K562 (cell line): ENCODE data around the gene TTC21A. TPM values are rescaled to one million over a fixed set of nuclear protein-coding genes. Genes with fewer than 3 reads are reported as not detected.
A peak's percentile ranks its signal among the peaks of the same experiment; 100 is the strongest.

Experiments used
- ATAC-seq: fragments of 200-7000 bp; cut with Tn5 transposase; 3 replicates; pipeline ENCODE4 v1.9.1; 2020; ENCODE audit warnings: moderate library complexity
- BruUV-seq: library from RNA; stranded (reverse); fragments of 400-500 nt; replicated peaks from 2 replicates; lab custom pipeline; 2021; lab: Mats Ljungman, UMichigan
- CTCF ChIA-PET: fragments of 300-600 bp; formaldehyde crosslinking; extraction: SDS; loops from one replicate; lab custom pipeline; 2021; ENCODE audit warnings: low intra/inter-chr PET ratio; lab: Yijun Ruan, JAX
- POLR2A ChIA-PET: fragments of 300-600, 350-650 bp; sonication (Branson Sonifier 250); formaldehyde crosslinking; extraction: SDS; loops from one replicate; lab custom pipeline; 2021; ENCODE audit warnings: antibody characterized with exemption, inconsistent platforms; lab: Yijun Ruan, JAX
- DNase-seq, 4 experiments: peaks; one replicate each; pipeline versions ENCODE4 v3.0.0 to v3.0.0-alpha.2; 2011 to 2018; ENCODE audit warnings: low spot score in 3 of 4, mixed read lengths in 3 of 4; ENCODE audit errors: extremely low read depth in 1 of 4
- FAIRE-seq: peaks from 2 replicates; lab custom pipeline; 2011; peaks lifted over from hg19 to GRCh38; lab: Jason Lieb, UNC
- H2AFZ ChIP-seq: 2 replicates; pipeline ENCODE4 v1.6.0; 2011; ENCODE audit warnings: low read depth, low read length, control low read depth, inconsistent platforms
- H3K27ac ChIP-seq: fragments of 200-600 bp; 3 replicates; pipeline ENCODE4 v1.8.0; 2011; ENCODE audit warnings: low read depth, mild to moderate bottlenecking, control low read depth, inconsistent platforms, low read length, moderate library complexity, mixed read lengths; ENCODE audit errors: extremely low read depth
- H3K27me3 ChIP-seq, 2 experiments: fragments of 300-600 bp in 1 of 2; 2 replicates in 1 of 2; 3 replicates in 1 of 2; pipeline versions ENCODE4 v1.6.0 to v1.8.0; 2011; ENCODE audit warnings: inconsistent platforms in 2 of 2, low read length in 2 of 2, mild to moderate bottlenecking in 1 of 2, mixed read lengths in 1 of 2, moderate library complexity in 1 of 2; ENCODE audit not compliant: control insufficient read depth in 2 of 2, insufficient read depth in 2 of 2
- H3K36me3 ChIP-seq: fragments of 300-600 bp; 3 replicates; pipeline ENCODE4 v1.8.0; 2011; ENCODE audit warnings: mild to moderate bottlenecking, low read length, inconsistent platforms; ENCODE audit not compliant: control insufficient read depth, insufficient read depth
- H3K4me1 ChIP-seq, 2 experiments: fragments of 200-600 bp in 1 of 2; replicated peaks in 1 of 2; 2 replicates in 1 of 2; 3 replicates in 1 of 2; pipeline versions ENCODE4 v1.5.1 to v1.8.0; 2011; ENCODE audit warnings: inconsistent platforms in 2 of 2, low read length in 2 of 2, mild to moderate bottlenecking in 1 of 2, mixed read lengths in 1 of 2, moderate library complexity in 1 of 2; ENCODE audit not compliant: control insufficient read depth in 2 of 2, insufficient read depth in 2 of 2
- H3K4me2 ChIP-seq: 2 replicates; pipeline ENCODE4 v1.6.1; 2011; ENCODE audit warnings: low read length, control low read depth, inconsistent platforms, mixed read lengths; ENCODE audit not compliant: insufficient read depth
- H3K4me3 ChIP-seq: fragments of 200-600 bp; sonication (generic), shearing (Covaris generic); 2 replicates; pipeline ENCODE4 v1.5.1; 2016; ENCODE audit warnings: control low read depth, inconsistent platforms
- H3K79me2 ChIP-seq: fragments of 200-600 bp; 3 replicates; pipeline ENCODE4 v1.8.0; 2011; ENCODE audit warnings: low read length, inconsistent platforms; ENCODE audit not compliant: control insufficient read depth, insufficient read depth
- H3K9ac ChIP-seq, 2 experiments: 2 replicates each; pipeline versions ENCODE4 v1.6.0 to v1.6.1; 2011; ENCODE audit warnings: low read depth in 2 of 2, low read length in 2 of 2, control low read depth in 1 of 2, inconsistent platforms in 1 of 2, mild to moderate bottlenecking in 1 of 2, mixed read lengths in 1 of 2; ENCODE audit not compliant: insufficient read depth in 1 of 2
- H3K9me1 ChIP-seq: one replicate; pipeline ENCODE4 v1.6.0; 2011; ENCODE audit warnings: inconsistent platforms, mild to moderate bottlenecking, low read length, moderate library complexity; ENCODE audit not compliant: control insufficient read depth, insufficient read depth
- H3K9me3 ChIP-seq: replicated peaks from 2 replicates; pipeline ENCODE4 v1.5.1; 2011; ENCODE audit warnings: low read depth, low read length, inconsistent platforms; ENCODE audit not compliant: control insufficient read depth, insufficient read depth
- H4K20me1 ChIP-seq: replicated peaks from 2 replicates; pipeline ENCODE4 v1.6.1; 2011; ENCODE audit warnings: low read length, inconsistent platforms, mixed read lengths; ENCODE audit not compliant: control insufficient read depth, insufficient read depth
- BRD4 ChIP-seq: fragments of 200-600 bp; sonication (generic); IDR thresholded peaks from 2 replicates; pipeline ENCODE4 v1.6.1; 2017; ENCODE audit warnings: inconsistent platforms
- POLR2G ChIP-seq: fragments of 200-400 bp; formaldehyde crosslinking; IDR thresholded peaks from 2 replicates; pipeline ENCODE4 v1.6.1; 2017; ENCODE audit warnings: low read depth, mild to moderate bottlenecking, antibody characterized with exemption, low read length, moderate library complexity
- RBFOX2 ChIP-seq: fragments of 200-400 bp; formaldehyde crosslinking; IDR thresholded peaks from 2 replicates; pipeline ENCODE4 v1.6.1; 2017; ENCODE audit warnings: low read depth, mild to moderate bottlenecking, low read length, moderate library complexity
- RUNX1 ChIP-seq: sonication (generic); IDR thresholded peaks from 2 replicates; pipeline ENCODE4 v1.6.1; 2016; ENCODE audit warnings: antibody characterized with exemption, low read depth
- ZNF212 ChIP-seq: fragments of 450-650 bp; formaldehyde crosslinking; IDR thresholded peaks from 2 replicates; pipeline ENCODE4 v1.4.0; 2020; ENCODE audit warnings: mild to moderate bottlenecking
- ZNF668 ChIP-seq: fragments of 250-450 bp; sonication (Bioruptor Pico); IDR thresholded peaks from 2 replicates; pipeline ENCODE4 v1.8.0; 2022; ENCODE audit warnings: mild to moderate bottlenecking, inconsistent platforms
- WGBS: fragments of 100-300 bp; shearing (Covaris generic); methylation state at CpG from one replicate; pipeline ENCODE4 v1.1.6; 2016; ENCODE audit warnings: low coverage, mixed read lengths; ENCODE audit not compliant: insufficient coverage; ENCODE audit errors: missing lambda C conversion rate; 5-methylcytosine and 5-hydroxymethylcytosine counted together
- in situ Hi-C: fragments of 300-500 bp; cut with MboI; formaldehyde crosslinking; loops from 4 replicates; pipeline ENCODE4 v1.15.0; 2018; ENCODE audit warnings: inconsistent platforms, mixed read lengths
- intact Hi-C: fragments of 100-400 bp; cut with micrococcal nuclease; formaldehyde crosslinking; loops from 2 replicates; pipeline ENCODE4 v1.14.2; 2022
- polyA plus RNA-seq, 8 experiments: library from polyadenylated mRNA; depleted of rRNA in 4 of 8; stranded (reverse) in 5 of 8; unstranded in 3 of 8; fragments of >200 nt; fragmentation: Nextera tagmentation in 2 of 8; fragmentation: Illumina TruSeq in 1 of 8; extraction: Ambion mirVana in 2 of 8; extraction: Trizol in 1 of 8; gene quantifications; 2 replicates each; pipeline versions ENCODE4 v1.2.1 to v1.2.3, GENCODE V29; 2011 to 2014; ENCODE audit warnings: inconsistent platforms in 1 of 8, missing spikeins in 1 of 8
- total RNA-seq, 7 experiments: library from RNA; depleted of rRNA in 6 of 7; stranded (reverse); fragments of >200 nt in 6 of 7; fragmentation: Illumina TruSeq in 2 of 7; extraction: Trizol in 2 of 7; gene quantifications; 2 replicates each; pipeline versions ENCODE4 v1.2.1 to v1.2.3, GENCODE V29; 2011 to 2021; ENCODE audit warnings: low replicate concordance in 1 of 7
- TF ChIP-seq, protein P1 (sequence below): fragments of 250-450 bp; sonication (Bioruptor Pico); IDR thresholded peaks from 2 replicates; pipeline ENCODE4 v1.5.0; 2021
- TF ChIP-seq, protein P2 (sequence below): fragments of 200-800 bp; sonication (Bioruptor generic); IDR thresholded peaks from 2 replicates; pipeline ENCODE4 v1.6.1; 2017; ENCODE audit warnings: missing genetic modification characterization, missing compliant biosample characterization

Gene TTC21A
- total and polyA plus RNA-seq, 9 of the 15 experiments (the other 6 are each of a cell fraction or from before 2014, with no cell fraction given): 0.22 to 1.4 (median 0.70) TPM

DNA sequence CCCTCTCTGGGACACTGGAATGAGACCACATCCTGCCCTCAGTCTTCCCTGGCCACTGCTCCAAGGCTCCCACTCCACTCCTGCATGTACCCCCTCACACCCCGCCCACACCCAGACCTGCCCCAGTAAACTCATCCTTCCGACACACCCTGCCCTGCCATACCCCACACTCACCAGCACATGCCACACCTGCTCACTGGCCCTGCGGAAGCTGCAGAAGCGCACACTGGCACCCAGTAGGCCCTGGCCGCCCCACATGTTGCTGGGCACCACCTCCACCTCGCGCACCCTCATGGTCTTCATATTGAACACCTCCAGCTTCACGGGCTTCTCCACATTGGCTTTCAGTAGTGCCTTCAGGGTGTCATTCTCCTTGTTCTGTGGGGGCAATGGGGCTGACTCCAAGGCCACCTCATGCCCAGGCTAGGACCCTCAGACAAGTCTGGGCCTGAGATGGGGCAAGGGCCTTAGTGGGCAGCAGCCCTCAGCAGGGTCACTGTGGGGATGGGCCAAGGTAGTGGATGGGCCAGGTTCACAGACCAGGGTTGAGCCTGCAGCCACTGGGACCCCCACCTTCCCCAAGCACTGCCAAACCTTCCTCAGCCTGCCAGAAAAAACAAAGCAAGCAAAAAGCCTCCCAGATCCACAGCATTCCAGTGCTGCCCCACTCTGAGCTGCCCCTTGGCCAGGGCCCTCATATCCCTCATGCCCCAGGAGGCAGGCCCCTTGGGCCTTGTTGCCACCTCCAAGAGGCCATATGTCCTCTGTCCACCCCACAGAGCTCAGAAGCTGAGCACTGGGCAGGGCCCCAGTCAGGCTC, 4.8 kb upstream of the TTC21A start:
- peak overlapping the region in 1 of 2 experiments; percentile 77; a peak in 2 of 4 replicates for H3K9ac ChIP-seq
- in situ Hi-C loops: no loop called here

More for the DNA sequence above, 4.8 kb upstream of the TTC21A start:
- H3K9me1 ChIP-seq: peaks cover 4% of the 10 kb centered on the region
- ATAC-seq (no peak), DNase-seq (no peak), FAIRE-seq (no peak)
- TF ChIP-seq, protein P1, sequence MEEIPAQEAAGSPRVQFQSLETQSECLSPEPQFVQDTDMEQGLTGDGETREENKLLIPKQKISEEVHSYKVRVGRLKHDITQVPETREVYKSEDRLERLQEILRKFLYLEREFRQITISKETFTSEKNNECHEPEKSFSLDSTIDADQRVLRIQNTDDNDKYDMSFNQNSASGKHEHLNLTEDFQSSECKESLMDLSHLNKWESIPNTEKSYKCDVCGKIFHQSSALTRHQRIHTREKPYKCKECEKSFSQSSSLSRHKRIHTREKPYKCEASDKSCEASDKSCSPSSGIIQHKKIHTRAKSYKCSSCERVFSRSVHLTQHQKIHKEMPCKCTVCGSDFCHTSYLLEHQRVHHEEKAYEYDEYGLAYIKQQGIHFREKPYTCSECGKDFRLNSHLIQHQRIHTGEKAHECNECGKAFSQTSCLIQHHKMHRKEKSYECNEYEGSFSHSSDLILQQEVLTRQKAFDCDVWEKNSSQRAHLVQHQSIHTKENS: no peak
- TF ChIP-seq POLR2G (0 out of 2 replicates have a peak, but pooled peaks have one; percentile 30), BRD4 (no peak), ZNF668 (CRISPR knock-in tag) (no peak), ZNF212 (CRISPR knock-in tag) (no peak), RBFOX2 (0 out of 2 replicates have a peak, but pooled peaks have one; percentile 33), RUNX1 (no peak)
- TF ChIP-seq, protein P2, sequence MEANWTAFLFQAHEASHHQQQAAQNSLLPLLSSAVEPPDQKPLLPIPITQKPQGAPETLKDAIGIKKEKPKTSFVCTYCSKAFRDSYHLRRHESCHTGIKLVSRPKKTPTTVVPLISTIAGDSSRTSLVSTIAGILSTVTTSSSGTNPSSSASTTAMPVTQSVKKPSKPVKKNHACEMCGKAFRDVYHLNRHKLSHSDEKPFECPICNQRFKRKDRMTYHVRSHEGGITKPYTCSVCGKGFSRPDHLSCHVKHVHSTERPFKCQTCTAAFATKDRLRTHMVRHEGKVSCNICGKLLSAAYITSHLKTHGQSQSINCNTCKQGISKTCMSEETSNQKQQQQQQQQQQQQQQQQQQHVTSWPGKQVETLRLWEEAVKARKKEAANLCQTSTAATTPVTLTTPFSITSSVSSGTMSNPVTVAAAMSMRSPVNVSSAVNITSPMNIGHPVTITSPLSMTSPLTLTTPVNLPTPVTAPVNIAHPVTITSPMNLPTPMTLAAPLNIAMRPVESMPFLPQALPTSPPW (CRISPR knock-in tag): no peak
- no peaks in the 10 kb centered on the region for H3K27me3 ChIP-seq
- no peak overlapping the region for H3K27ac ChIP-seq
- H3K79me2 ChIP-seq: peaks cover 52% of the 10 kb centered on the region
- WGBS: 96% methylated on average over 8 of the region's 8 CpGs
- ChIA-PET CTCF (interaction anchor here (0.6 to 1.0 kb wide), 2 partner anchors 185 to 1252 kb away, joined by 3 read pairs; no protein-coding TSS in a partner anchor), POLR2A (interaction anchor here (1.0 kb wide), 1 partner anchor 9 kb away, joined by 3 read pairs; no protein-coding TSS in a partner anchor)
- no peak overlapping the region for H3K4me2 ChIP-seq
- intact Hi-C loops: no loop called here
- no peaks in the 10 kb centered on the region for H3K9me3 ChIP-seq
- peaks cover 66% of the 10 kb centered on the region for H3K36me3 ChIP-seq
- H3K4me3 ChIP-seq: no peak overlapping the region
- H4K20me1 ChIP-seq: peaks cover 17% of the 10 kb centered on the region
- peaks cover 15 to 39% of the 10 kb centered on the region in 2 experiments; a peak in 4 of 5 replicates for H3K4me1 ChIP-seq
- BruUV-seq: no TSS peak
- no peak overlapping the region for H2AFZ ChIP-seq
